Sigmoid colon (tissue), 7 donors: ENCODE data around the gene LGMN. TPM values are rescaled to one million over a fixed set of nuclear protein-coding genes. Genes with fewer than 3 reads are reported as not detected.
A peak's percentile ranks its signal among the peaks of the same experiment; 100 is the strongest.
"Not testable (repeated sequence)": the region's sequence is repeated elsewhere in the genome, so short reads cannot be mapped to it uniquely, and the experiment has no call there.

Experiments used
- DNase-seq: peaks from one replicate; pipeline ENCODE4 v3.0.0-alpha.2; 2019
- H3K27ac ChIP-seq, 4 donors: fragments of 200-600 bp; sonication (generic); one replicate each; pipeline ENCODE4 v1.5.1; 2016 to 2019; ENCODE audit warnings: mild to moderate bottlenecking in 1 of 4
- H3K27me3 ChIP-seq, 3 donors: fragments of 200-600 bp; sonication (generic); one replicate each; pipeline ENCODE4 v1.5.1; 2019; ENCODE audit warnings: mild to moderate bottlenecking in 1 of 3
- H3K36me3 ChIP-seq, 4 donors: fragments of 200-600 bp; sonication (generic); one replicate each; pipeline ENCODE4 v1.5.1; 2016 to 2019
- H3K4me1 ChIP-seq, 4 donors: fragments of 200-600 bp; sonication (generic); one replicate each; pipeline ENCODE4 v1.5.1; 2017 to 2019
- H3K4me3 ChIP-seq, 4 donors: fragments of 200-600 bp; sonication (generic); one replicate each; pipeline ENCODE4 v1.5.1; 2017 to 2019; ENCODE audit warnings: mild to moderate bottlenecking in 2 of 4, moderate library complexity in 1 of 4
- H3K9me3 ChIP-seq, 4 donors: fragments of 200-600 bp in 3 of 4; sonication (generic) in 3 of 4; one replicate each; pipeline versions ENCODE4 v1.5.1 to v1.6.1; 2013 to 2019
- EP300 ChIP-seq, 4 donors: sonication (generic); formaldehyde crosslinking; IDR thresholded peaks; one replicate each; pipeline ENCODE4 v1.6.1; 2017; ENCODE audit warnings: antibody characterized with exemption in 4 of 4
- POLR2A ChIP-seq, 2 donors: fragments of 450-650 bp; IDR thresholded peaks; one replicate each; pipeline ENCODE4 v1.6.1; 2016; ENCODE audit warnings: antibody characterized with exemption in 2 of 2, mild to moderate bottlenecking in 2 of 2, moderate library complexity in 2 of 2
- POLR2AphosphoS5 ChIP-seq, 4 donors: sonication (generic); formaldehyde crosslinking; IDR thresholded peaks; one replicate each; pipeline ENCODE4 v1.6.1; 2017; ENCODE audit warnings: antibody characterized with exemption in 4 of 4
- WGBS, 2 donors: extraction: QIAGEN DNeasy Blood & Tissue Kit; methylation state at CpG; one replicate each; pipeline ENCODE4 v1.1.7; 2013; 5-methylcytosine and 5-hydroxymethylcytosine counted together
- intact Hi-C: fragments of 100-400 bp; cut with DNase I; formaldehyde crosslinking; loops from one replicate; pipeline ENCODE4 v1.15.1; 2023
- polyA plus RNA-seq, 3 donors: library from polyadenylated mRNA; stranded (reverse); fragments of 200-250 nt; gene quantifications; one replicate each; pipeline ENCODE4 v1.2.3, GENCODE V29; 2013
- total RNA-seq, 4 donors: library from RNA; depleted of rRNA; stranded (reverse); fragments of >200 nt; gene quantifications; one replicate each; pipeline ENCODE4 v1.1.0, GENCODE V29; 2016
- TF ChIP-seq, protein P1 (sequence below), 4 experiments: fragments of 450-650 bp in 3 of 4; fragments of 200-600 bp in 1 of 4; IDR thresholded peaks; one replicate each; pipeline ENCODE4 v1.5.1; 2016 to 2019; ENCODE audit warnings: antibody characterized with exemption in 4 of 4, mild to moderate bottlenecking in 3 of 4, moderate library complexity in 2 of 4
- donor health status: healthy with polysubstance abuse.
- donor health status: Bipolar disorder and iron deficiency.
- donor health status: healthy.

LGMN gene
- total and polyA plus RNA-seq, 7 donors, result 35.4 to 361 (median 74.1) TPM

- Histone ChIP-seq H3K4me1 (no peaks in the 10 kb centered on the region), H3K27ac (peak overlapping the region in 1 of 4 donors; percentile 46), H3K9me3 (no peaks in the 10 kb centered on the region), H3K36me3 (no peaks in the 10 kb centered on the region), H3K27me3 (no peaks in the 10 kb centered on the region), H3K4me3 (no peak overlapping the region)
- WGBS, 2 donors, result 60 to 85% methylated on average over 5 of the region's 5 CpGs
- TF ChIP-seq EP300 (IDR thresholded peaks at IDR 0.05) (peak in 1 of 4 donors; percentile 17), POLR2A (IDR thresholded peaks at IDR 0.05) (no peak), POLR2AphosphoS5 (IDR thresholded peaks at IDR 0.05) (peak in 1 of 4 donors; percentile 40)
- TF ChIP-seq, protein P1, sequence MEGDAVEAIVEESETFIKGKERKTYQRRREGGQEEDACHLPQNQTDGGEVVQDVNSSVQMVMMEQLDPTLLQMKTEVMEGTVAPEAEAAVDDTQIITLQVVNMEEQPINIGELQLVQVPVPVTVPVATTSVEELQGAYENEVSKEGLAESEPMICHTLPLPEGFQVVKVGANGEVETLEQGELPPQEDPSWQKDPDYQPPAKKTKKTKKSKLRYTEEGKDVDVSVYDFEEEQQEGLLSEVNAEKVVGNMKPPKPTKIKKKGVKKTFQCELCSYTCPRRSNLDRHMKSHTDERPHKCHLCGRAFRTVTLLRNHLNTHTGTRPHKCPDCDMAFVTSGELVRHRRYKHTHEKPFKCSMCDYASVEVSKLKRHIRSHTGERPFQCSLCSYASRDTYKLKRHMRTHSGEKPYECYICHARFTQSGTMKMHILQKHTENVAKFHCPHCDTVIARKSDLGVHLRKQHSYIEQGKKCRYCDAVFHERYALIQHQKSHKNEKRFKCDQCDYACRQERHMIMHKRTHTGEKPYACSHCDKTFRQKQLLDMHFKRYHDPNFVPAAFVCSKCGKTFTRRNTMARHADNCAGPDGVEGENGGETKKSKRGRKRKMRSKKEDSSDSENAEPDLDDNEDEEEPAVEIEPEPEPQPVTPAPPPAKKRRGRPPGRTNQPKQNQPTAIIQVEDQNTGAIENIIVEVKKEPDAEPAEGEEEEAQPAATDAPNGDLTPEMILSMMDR (IDR thresholded peaks at IDR 0.05), result no peak
- intact Hi-C loops, result no loop called here
- no peak for DNase-seq
Observed at GRCh38 chr14:92753250-92753649, 4.8 kb upstream of the LGMN start.

DNA sequence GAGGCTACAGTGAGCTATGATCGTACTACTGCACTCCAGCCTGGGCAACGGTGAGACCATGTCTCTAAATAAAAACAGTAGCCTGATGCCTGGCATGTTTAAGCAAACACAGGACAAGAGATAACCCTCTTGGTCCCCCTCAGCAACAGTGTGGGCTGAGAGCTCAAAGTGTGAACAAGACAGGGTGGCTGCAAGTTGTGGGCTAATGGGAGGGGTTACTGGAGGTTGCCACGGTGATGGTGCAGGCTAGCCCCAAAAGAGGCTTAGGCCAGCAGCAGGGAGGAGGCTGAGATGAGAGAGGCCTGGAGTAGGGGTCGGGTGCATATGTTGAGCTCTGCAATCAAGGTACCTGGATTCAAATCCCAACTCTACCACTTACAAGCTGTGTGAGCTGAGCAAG is 3.4 kb upstream of the LGMN start:
- Histone ChIP-seq H3K4me1 (peaks cover 0 to 7% (median 7%) of the 10 kb centered on the region in 4 donors), H3K27ac (peak overlapping the region in 1 of 4 donors; percentile 19), H3K36me3 (no peaks in the 10 kb centered on the region), H3K27me3 (no peaks in the 10 kb centered on the region), H3K4me3 (no peak overlapping the region), H3K9me3 (no peaks in the 10 kb centered on the region)
- 78 to 86% methylated on average over 4 of the region's 4 CpGs for WGBS, 2 donors
- intact Hi-C loops, result no loop called here
- TF ChIP-seq, protein P1 (IDR thresholded peaks at IDR 0.05), result no peak
- no peak for TF ChIP-seq POLR2AphosphoS5 (IDR thresholded peaks at IDR 0.05)
- TF ChIP-seq EP300 (IDR thresholded peaks at IDR 0.05), result no peak
- no peak for TF ChIP-seq POLR2A (IDR thresholded peaks at IDR 0.05)
- DNase-seq, result no peak

GRCh38 chr14:92750994-92751400 is 2.6 kb upstream of the LGMN start:
- Histone ChIP-seq H3K27me3 (no peaks in the 10 kb centered on the region), H3K4me3 (no peak overlapping the region), H3K4me1 (peaks cover 0 to 16% (median 11%) of the 10 kb centered on the region in 4 donors), H3K36me3 (no peaks in the 10 kb centered on the region), H3K9me3 (no peaks in the 10 kb centered on the region), H3K27ac (peak overlapping the region in 2 of 4 donors; percentile 6 to 35)
- WGBS, 2 donors, result 53 to 81% methylated on average over 5 of the region's 5 CpGs
- intact Hi-C loops, result no loop called here
- DNase-seq, result no peak
- TF ChIP-seq, protein P1 (IDR thresholded peaks at IDR 0.05), result no peak
- TF ChIP-seq POLR2AphosphoS5 (IDR thresholded peaks at IDR 0.05), result no peak
- no peak for TF ChIP-seq EP300 (IDR thresholded peaks at IDR 0.05)
- TF ChIP-seq POLR2A (IDR thresholded peaks at IDR 0.05), result no peak

DNA sequence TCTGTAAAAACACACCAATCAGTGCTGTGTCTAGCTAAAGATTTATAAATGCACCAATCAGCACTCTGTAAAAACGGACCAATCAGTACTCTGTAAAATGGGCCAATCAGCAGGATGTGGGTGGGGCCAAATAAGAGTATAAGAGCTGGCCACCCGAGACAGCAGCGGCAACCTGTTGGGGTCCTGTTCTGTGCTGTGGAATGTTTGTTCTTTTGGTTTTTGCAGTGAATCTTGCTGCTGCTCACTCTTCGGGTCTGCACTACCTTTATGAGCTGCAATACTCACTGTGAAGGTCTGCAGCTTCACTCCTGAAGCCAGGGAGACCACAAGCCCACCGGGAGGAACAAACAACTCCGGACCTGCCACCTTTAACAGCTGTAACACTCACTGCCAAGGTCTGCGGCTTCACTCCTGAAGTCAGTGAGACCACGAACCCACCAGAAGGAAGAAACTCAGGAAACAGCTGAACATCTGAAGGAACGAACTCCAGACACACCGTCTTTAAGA is 1.8 kb upstream of the LGMN start:
- peak overlapping the region in 2 of 4 donors; percentile 6 to 35 for H3K27ac ChIP-seq
- intact Hi-C loops, H3K9me3 ChIP-seq, DNase-seq, H3K4me3 ChIP-seq, H3K27me3 ChIP-seq, H3K36me3 ChIP-seq: not testable (repeated sequence)
- H3K4me1 ChIP-seq, result peaks cover 0 to 22% (median 12%) of the 10 kb centered on the region in 4 donors
- 53 to 80% methylated on average over 10 of the region's 10 CpGs for WGBS, 2 donors

DNA sequence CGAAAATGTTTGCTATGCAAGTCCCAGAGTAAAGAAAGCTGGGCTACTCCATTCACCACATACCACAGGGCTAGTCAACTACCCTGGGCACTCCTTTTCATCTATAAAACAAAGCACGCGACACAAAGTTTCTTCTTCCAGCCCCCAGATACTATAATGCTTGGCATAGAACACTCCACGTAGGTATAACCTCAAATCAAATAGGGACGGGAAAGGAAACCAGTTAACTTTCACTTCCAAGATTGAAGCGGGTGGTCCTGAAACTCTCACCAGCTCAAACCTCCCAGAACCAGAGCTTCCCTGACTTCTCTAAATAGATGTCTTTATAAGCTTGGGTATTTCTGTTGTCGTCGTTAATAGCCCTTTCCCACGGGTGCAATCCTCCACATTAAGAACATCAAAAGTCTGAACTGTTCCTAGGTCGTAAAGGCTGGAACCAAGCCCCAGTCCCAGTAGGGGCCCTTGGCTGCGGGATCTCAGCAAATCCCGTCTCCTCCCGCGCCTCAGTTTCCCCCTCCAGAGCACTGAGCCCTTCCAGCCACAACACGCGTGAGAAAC is 647 bp downstream of the LGMN start:
- 1 to 5% methylated on average over 16 of the region's 16 CpGs for WGBS, 2 donors
- no peak for DNase-seq

More for the DNA sequence above, 647 bp downstream of the LGMN start:
- Histone ChIP-seq H3K9me3 (no peaks in the 10 kb centered on the region), H3K27ac (peak overlapping the region; percentile 87 to 90 (median 88)), H3K27me3 (no peaks in the 10 kb centered on the region), H3K36me3 (no peaks in the 10 kb centered on the region), H3K4me3 (peak overlapping the region; percentile 73 to 88 (median 76)), H3K4me1 (peaks cover 0 to 22% (median 12%) of the 10 kb centered on the region in 4 donors)
- intact Hi-C loops, result loop anchor here (2.0 to 5.0 kb wide), 2 partner anchors 35 to 47 kb away; partner anchors contain the start of gene GOLGA5
- TF ChIP-seq EP300 (IDR thresholded peaks at IDR 0.05) (no peak), POLR2AphosphoS5 (IDR thresholded peaks at IDR 0.05) (no peak), POLR2A (IDR thresholded peaks at IDR 0.05) (no peak)
- TF ChIP-seq, protein P1 (IDR thresholded peaks at IDR 0.05), result no peak
